Activated CD8-positive, alpha-beta T cell treated with anti-CD3 and anti-CD28 coated beads for 36 hours (primary cell): ENCODE measurements around the gene PRC1. TPM values are rescaled to one million over a fixed set of nuclear protein-coding genes. Genes with fewer than 3 reads are reported as not detected.

Experiments used
- ATAC-seq: fragments of 200-7000 bp; cut with Tn5 transposase; one replicate; pipeline ENCODE4 v1.10.0; 2021; ENCODE audit warnings: mild to moderate bottlenecking, moderate library complexity
- CTCF ChIA-PET: fragments of 350-600 bp; sonication (Branson Sonifier 250); formaldehyde crosslinking; loops from one replicate; lab custom pipeline; 2021; ENCODE audit warnings: antibody characterized with exemption; lab: Charles Lee
- POLR2A ChIA-PET: fragments of 350-600 bp; sonication (Branson Sonifier 250); formaldehyde crosslinking; loops from one replicate; lab custom pipeline; 2021; ENCODE audit warnings: antibody characterized with exemption; lab: Charles Lee
- DNase-seq: peaks from one replicate; pipeline ENCODE4 v3.0.0-alpha.2; 2020
- H3K27ac Mint-ChIP-seq: one replicate; pipeline ENCODE4 v1.8.0; 2021; ENCODE audit warnings: mild to moderate bottlenecking, mixed read lengths
- H3K27me3 Mint-ChIP-seq: one replicate; pipeline ENCODE4 v1.8.0; 2021; ENCODE audit warnings: mixed read lengths
- H3K36me3 Mint-ChIP-seq: one replicate; pipeline ENCODE4 v1.8.0; 2021; ENCODE audit warnings: low read depth, mixed read lengths
- H3K4me1 Mint-ChIP-seq: one replicate; pipeline ENCODE4 v1.8.0; 2021; ENCODE audit warnings: low read depth, mixed read lengths
- H3K4me3 Mint-ChIP-seq: one replicate; pipeline ENCODE4 v1.8.0; 2021; ENCODE audit warnings: mild to moderate bottlenecking, moderate library complexity, mixed read lengths
- H3K9me3 Mint-ChIP-seq: one replicate; pipeline ENCODE4 v1.8.0; 2021; ENCODE audit warnings: mixed read lengths
- intact Hi-C: fragments of 100-400 bp; cut with micrococcal nuclease; formaldehyde crosslinking; loops from one replicate; pipeline ENCODE4 v1.10.0; 2022
- total RNA-seq, 2 experiments: library from RNA; stranded (reverse); gene quantifications; one replicate each; pipeline ENCODE4 v1.2.3, GENCODE V29; 2021
- TF ChIP-seq, protein P1 (sequence below): fragments of 200-600 bp; IDR thresholded peaks from one replicate; pipeline ENCODE4 v1.8.0; 2022; ENCODE audit warnings: antibody characterized with exemption, mild to moderate bottlenecking

PRC1 gene
- total RNA-seq, 2 experiments from 2014 or later = 83.1 to 96.9 TPM

DNA sequence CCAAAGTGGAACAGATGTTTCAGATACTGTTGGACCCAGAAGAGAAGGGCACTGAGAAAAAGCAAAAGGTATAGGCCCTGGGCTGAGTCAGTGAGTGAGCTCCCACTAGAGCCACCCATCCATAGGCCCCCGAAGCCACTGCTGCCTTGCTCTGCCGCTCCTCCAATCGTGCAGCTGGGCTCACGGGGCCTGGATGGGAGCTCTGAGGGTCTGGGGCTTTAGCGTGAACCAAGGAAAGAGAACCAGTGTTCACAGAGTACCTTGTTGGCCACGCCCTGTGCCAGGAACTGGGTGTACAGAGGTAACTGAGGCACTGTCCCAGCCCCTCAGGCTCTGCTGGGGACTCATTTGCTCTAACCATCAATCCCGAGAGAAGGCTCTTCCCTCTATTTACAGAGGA lies 54.6 kb downstream of the PRC1 start:
- Mint-ChIP-seq H3K4me3 (no peak overlapping the region), H3K4me1 (peaks cover 11% of the 10 kb centered on the region), H3K36me3 (peaks cover 34% of the 10 kb centered on the region), H3K27me3 (no peaks in the 10 kb centered on the region), H3K27ac (no peak overlapping the region), H3K9me3 (no peaks in the 10 kb centered on the region)
- CTCF ChIA-PET = interaction anchor here (5.8 to 11.3 kb wide), 2 partner anchors 7 to 17 kb away, joined by 54 to 178 read pairs; partner anchors contain the start of genes HDDC3, RCCD1 and UNC45A
- POLR2A ChIA-PET = interaction anchor here (13.4 kb wide), 1 partner anchor 16 kb away, joined by 98 read pairs; the partner anchor contains the start of gene RCCD1
- ATAC-seq = no peak
- DNase-seq = no peak
- TF ChIP-seq, protein P1, sequence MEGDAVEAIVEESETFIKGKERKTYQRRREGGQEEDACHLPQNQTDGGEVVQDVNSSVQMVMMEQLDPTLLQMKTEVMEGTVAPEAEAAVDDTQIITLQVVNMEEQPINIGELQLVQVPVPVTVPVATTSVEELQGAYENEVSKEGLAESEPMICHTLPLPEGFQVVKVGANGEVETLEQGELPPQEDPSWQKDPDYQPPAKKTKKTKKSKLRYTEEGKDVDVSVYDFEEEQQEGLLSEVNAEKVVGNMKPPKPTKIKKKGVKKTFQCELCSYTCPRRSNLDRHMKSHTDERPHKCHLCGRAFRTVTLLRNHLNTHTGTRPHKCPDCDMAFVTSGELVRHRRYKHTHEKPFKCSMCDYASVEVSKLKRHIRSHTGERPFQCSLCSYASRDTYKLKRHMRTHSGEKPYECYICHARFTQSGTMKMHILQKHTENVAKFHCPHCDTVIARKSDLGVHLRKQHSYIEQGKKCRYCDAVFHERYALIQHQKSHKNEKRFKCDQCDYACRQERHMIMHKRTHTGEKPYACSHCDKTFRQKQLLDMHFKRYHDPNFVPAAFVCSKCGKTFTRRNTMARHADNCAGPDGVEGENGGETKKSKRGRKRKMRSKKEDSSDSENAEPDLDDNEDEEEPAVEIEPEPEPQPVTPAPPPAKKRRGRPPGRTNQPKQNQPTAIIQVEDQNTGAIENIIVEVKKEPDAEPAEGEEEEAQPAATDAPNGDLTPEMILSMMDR = no peak
- intact Hi-C loops = no loop called here

DNA sequence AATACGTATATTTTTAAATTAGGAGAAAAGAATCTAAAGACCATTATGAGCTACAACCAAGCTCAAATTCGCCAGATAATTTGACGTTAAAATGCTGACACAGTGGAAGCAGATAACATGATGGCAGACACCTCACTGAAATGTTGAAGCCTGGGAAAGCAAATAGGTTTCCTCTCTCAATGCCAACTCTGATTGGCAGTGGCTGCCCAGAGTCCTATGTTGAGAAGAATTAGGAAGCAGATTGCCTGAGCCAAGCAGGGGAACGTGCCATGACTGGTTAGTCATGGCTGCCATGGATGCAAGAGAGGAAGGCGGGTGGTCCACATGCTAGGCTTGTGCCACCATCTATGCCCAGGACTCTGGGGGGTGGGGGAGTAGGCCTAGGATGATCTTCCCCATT lies 56.1 kb downstream of the PRC1 start:
- no peak overlapping the region for H3K4me3 Mint-ChIP-seq
- no peak for DNase-seq
- no peak for ATAC-seq
- H3K27me3 Mint-ChIP-seq = no peaks in the 10 kb centered on the region
- ChIA-PET CTCF (interaction anchor here (0.8 to 11.3 kb wide), 3 partner anchors 18 to 52 kb away, joined by 3 to 255 read pairs (median 178); partner anchors contain the start of genes MAN2A2 and RCCD1), POLR2A (interaction anchor here (1.0 to 13.4 kb wide), 2 partner anchors 10 to 17 kb away, joined by 4 to 98 read pairs; partner anchors contain the start of gene RCCD1)
- TF ChIP-seq, protein P1 = no peak
- intact Hi-C loops = no loop called here
- H3K36me3 Mint-ChIP-seq = peaks cover 26% of the 10 kb centered on the region
- no peak overlapping the region for H3K27ac Mint-ChIP-seq
- no peaks in the 10 kb centered on the region for H3K9me3 Mint-ChIP-seq
- peaks cover 22% of the 10 kb centered on the region for H3K4me1 Mint-ChIP-seq

DNA sequence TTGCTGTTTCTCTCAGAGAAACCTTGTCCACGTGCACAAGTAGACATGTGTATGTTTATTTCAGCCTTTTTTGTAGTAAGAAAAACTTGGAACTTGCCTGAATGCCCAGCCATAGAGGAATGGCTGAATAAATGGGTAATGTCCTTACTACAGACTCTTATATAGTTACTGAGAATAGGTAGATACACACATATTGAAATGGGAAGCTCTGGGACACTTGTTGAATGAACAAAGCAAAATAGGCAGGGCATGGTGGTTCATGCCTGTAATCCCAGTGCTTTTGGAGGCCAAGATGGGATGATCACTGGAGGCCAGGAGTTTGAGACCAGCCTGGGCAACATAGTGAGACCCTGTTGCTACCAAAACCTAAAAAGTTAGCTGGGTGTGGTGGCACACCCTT lies 57.5 kb downstream of the PRC1 start:
- TF ChIP-seq, protein P1 = no peak
- H3K27ac Mint-ChIP-seq = no peak overlapping the region
- peaks cover 25% of the 10 kb centered on the region for H3K36me3 Mint-ChIP-seq
- no peak for ATAC-seq
- no peaks in the 10 kb centered on the region for H3K9me3 Mint-ChIP-seq
- no peaks in the 10 kb centered on the region for H3K27me3 Mint-ChIP-seq
- peak overlapping the region; percentile 74 for H3K4me3 Mint-ChIP-seq
- intact Hi-C loops = no loop called here
- ChIA-PET POLR2A (interaction anchor here (1.2 to 13.4 kb wide), 3 partner anchors 19 to 58 kb away, joined by 5 to 133 read pairs (median 98); partner anchors contain the start of genes MAN2A2, PRC1 and RCCD1), CTCF (interaction anchor here (0.6 to 11.3 kb wide), 5 partner anchors 8 to 113 kb away, joined by 3 to 255 read pairs (median 5); partner anchors contain the start of genes MAN2A2 and RCCD1)
- peaks cover 27% of the 10 kb centered on the region for H3K4me1 Mint-ChIP-seq
- no peak for DNase-seq

DNA sequence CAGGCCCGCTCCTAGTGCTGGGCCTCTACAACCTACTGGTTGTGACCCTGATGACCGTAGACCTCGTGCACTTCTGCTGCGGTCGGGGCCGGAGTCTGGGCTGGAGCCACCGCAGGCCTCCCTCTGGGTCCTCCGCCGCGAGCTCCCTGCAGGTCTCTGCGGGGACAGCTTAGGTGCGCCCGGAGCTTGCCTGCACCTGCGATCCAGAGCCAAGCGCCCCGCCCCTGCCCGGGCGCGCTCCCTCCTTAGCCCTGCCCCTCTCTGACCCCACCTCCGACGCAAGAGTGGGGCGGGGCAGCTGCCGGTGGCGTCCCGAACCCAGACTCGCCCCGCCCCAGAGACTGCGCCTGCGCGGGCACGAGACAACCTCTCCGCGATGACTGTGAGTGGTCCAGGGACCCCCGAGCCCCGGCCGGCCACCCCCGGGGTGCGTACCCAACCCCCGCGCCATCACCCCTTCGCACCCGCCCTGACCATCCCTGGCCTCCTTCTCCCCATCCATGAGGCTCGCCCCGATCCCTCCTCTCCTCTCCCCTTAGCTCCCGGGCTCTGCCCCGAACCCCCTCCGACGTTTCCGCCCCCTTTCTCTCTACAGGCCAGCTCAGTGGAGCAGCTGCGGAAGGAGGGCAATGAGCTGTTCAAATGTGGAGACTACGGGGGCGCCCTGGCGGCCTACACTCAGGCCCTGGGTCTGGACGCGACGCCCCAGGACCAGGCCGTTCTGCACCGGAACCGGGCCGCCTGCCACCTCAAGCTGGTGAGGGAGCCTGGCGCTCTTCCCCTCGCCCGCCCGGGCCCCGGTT lies 59.2 kb downstream of the PRC1 start, which contains the start of gene UNC45A:
Gene UNC45A (plus strand): TSS at position 337 of the 803 bp plus-strand sequence. CDS start 40 bp downstream, at position 377.
- H3K27me3 Mint-ChIP-seq = no peaks in the 10 kb centered on the region
- peak within 1 kb of the TSS; percentile 74 for H3K4me3 Mint-ChIP-seq
- peaks cover 32% of the 10 kb centered on the region for H3K4me1 Mint-ChIP-seq
- ChIA-PET POLR2A (interaction anchor here (0.7 to 13.4 kb wide), 11 partner anchors 9 to 218 kb away, joined by 3 to 133 read pairs (median 5); partner anchors contain the start of genes BLM, MAN2A2, PRC1 and RCCD1), CTCF (interaction anchor here (0.7 to 11.3 kb wide), 25 partner anchors 7 to 287 kb away, joined by 3 to 255 read pairs (median 5); partner anchors contain the start of genes BLM, MAN2A2 and RCCD1)
- H3K27ac Mint-ChIP-seq = peak within 1 kb of the TSS; percentile 91
- intact Hi-C loops = no loop called here
- DNase-seq (peak; percentile 97), ATAC-seq (peak; percentile 81)
- H3K36me3 Mint-ChIP-seq = peaks cover 22% of the 10 kb centered on the region
- no peaks in the 10 kb centered on the region for H3K9me3 Mint-ChIP-seq
- TF ChIP-seq, protein P1 = no peak
